ENCODE measurements around the gene DSCAM. TPM values are rescaled to one million over a fixed set of nuclear protein-coding genes. Genes with fewer than 3 reads are reported as not detected.

The DSCAM gene
- total RNA-seq, 2 donors from 2014 or later = 18.5 to 25.5 TPM

DNA sequence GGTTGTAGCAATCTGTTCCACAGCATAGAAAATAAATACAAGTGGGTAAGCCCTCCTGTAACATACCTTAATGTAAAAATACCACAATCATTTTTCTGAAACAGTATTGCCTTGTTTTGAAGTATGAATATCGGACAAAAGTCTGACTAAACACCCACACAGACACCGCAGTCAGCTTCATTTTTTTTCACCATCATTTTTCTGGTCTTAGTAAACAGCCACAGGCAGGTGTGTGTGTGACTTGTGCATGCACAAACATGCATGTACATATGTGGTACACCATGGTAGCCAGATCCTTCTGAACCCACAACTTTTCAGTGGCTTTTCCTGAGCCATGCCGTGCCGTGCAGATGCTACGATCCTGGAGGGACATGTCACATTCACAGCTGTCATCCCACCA lies 718.1 kb downstream of the DSCAM start:
- no peak for DNase-seq
- Histone ChIP-seq H3K4me1 (ENCODE audit: control insufficient read depth, insufficient read depth, low read length) (no peaks in the 10 kb centered on the region), H3K9me3 (ENCODE audit: control insufficient read depth, low read length) (no peaks in the 10 kb centered on the region), H3K27me3 (ENCODE audit: control insufficient read depth, insufficient read depth, low read length, poor library complexity, severe bottlenecking) (no peaks in the 10 kb centered on the region), H3K4me3 (ENCODE audit: low read length) (no peak overlapping the region), H3K27ac (ENCODE audit: low read depth, low read length) (no peak overlapping the region), H3K36me3 (ENCODE audit: control insufficient read depth, insufficient read depth, low read length) (peaks cover 77% of the 10 kb centered on the region), H3K9ac (ENCODE audit: extremely low read depth, low read length, poor library complexity, severe bottlenecking) (no peak overlapping the region)
- Mint-ChIP-seq H3K4me1 (no peaks in the 10 kb centered on the region), H3K27me3 (ENCODE audit: insufficient read depth) (no peaks in the 10 kb centered on the region), H3K9me3 (peaks cover 4% of the 10 kb centered on the region), H3K4me3 (no peak overlapping the region), H3K36me3 (ENCODE audit: low read depth) (peaks cover 90% of the 10 kb centered on the region), H3K27ac (no peak overlapping the region)
- WGBS, 2 experiments (ENCODE audit: insufficient coverage in 1 of 2, insufficient read length in 1 of 2) = 83 to 97% methylated on average over 1 to 5 of the region's 5 CpGs
- TF ChIP-seq, protein P1, sequence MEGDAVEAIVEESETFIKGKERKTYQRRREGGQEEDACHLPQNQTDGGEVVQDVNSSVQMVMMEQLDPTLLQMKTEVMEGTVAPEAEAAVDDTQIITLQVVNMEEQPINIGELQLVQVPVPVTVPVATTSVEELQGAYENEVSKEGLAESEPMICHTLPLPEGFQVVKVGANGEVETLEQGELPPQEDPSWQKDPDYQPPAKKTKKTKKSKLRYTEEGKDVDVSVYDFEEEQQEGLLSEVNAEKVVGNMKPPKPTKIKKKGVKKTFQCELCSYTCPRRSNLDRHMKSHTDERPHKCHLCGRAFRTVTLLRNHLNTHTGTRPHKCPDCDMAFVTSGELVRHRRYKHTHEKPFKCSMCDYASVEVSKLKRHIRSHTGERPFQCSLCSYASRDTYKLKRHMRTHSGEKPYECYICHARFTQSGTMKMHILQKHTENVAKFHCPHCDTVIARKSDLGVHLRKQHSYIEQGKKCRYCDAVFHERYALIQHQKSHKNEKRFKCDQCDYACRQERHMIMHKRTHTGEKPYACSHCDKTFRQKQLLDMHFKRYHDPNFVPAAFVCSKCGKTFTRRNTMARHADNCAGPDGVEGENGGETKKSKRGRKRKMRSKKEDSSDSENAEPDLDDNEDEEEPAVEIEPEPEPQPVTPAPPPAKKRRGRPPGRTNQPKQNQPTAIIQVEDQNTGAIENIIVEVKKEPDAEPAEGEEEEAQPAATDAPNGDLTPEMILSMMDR (conservative IDR thresholded peaks at IDR 0.05) = no peak

GRCh38 chr21:40120940-40121575 lies 725.9 kb downstream of the DSCAM start:
- no peak for DNase-seq
- Histone ChIP-seq H3K4me1 (ENCODE audit: control insufficient read depth, insufficient read depth, low read length) (no peaks in the 10 kb centered on the region), H3K27ac (ENCODE audit: low read depth, low read length) (no peak overlapping the region), H3K27me3 (ENCODE audit: control insufficient read depth, insufficient read depth, low read length, poor library complexity, severe bottlenecking) (no peaks in the 10 kb centered on the region), H3K9ac (ENCODE audit: extremely low read depth, low read length, poor library complexity, severe bottlenecking) (no peak overlapping the region), H3K9me3 (ENCODE audit: control insufficient read depth, low read length) (peaks cover 5% of the 10 kb centered on the region), H3K36me3 (ENCODE audit: control insufficient read depth, insufficient read depth, low read length) (peaks cover 49% of the 10 kb centered on the region), H3K4me3 (ENCODE audit: low read length) (no peak overlapping the region)
- TF ChIP-seq, protein P1 (conservative IDR thresholded peaks at IDR 0.05) = peak; percentile 90
- Mint-ChIP-seq H3K4me3 (no peak overlapping the region), H3K36me3 (ENCODE audit: low read depth) (peaks cover 67% of the 10 kb centered on the region), H3K27me3 (ENCODE audit: insufficient read depth) (no peaks in the 10 kb centered on the region), H3K4me1 (no peaks in the 10 kb centered on the region), H3K9me3 (peaks cover 13% of the 10 kb centered on the region), H3K27ac (no peak overlapping the region)
- 0 to 50% methylated on average over 1 to 4 of the region's 4 CpGs for WGBS, 2 experiments (ENCODE audit: insufficient coverage in 1 of 2, insufficient read length in 1 of 2)

DNA sequence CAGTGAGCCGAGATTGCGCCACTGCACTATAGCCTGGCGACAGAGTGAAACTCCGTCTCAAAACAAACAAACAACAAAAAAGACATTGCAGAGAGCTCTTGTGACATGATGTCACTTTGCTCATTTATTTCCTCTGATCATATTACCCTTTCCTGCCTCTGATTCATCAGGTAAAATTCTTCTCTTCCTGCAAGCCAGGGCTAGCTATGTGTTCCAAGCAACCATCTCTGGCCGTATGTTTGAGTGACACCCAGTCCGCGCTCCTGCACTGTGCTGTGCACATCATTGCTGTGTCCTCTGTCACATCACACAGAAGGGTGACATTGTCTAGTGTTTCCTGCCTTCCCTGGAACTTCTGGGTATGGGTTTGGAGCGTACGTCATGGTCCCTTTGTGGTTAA lies 728.4 kb downstream of the DSCAM start:
- no peaks in the 10 kb centered on the region for H3K27me3 Mint-ChIP-seq (ENCODE audit: insufficient read depth)
- Histone ChIP-seq H3K4me1 (ENCODE audit: control insufficient read depth, insufficient read depth, low read length) (no peaks in the 10 kb centered on the region), H3K4me3 (ENCODE audit: low read length) (no peak overlapping the region), H3K27me3 (ENCODE audit: control insufficient read depth, insufficient read depth, low read length, poor library complexity, severe bottlenecking) (no peaks in the 10 kb centered on the region), H3K27ac (ENCODE audit: low read depth, low read length) (no peak overlapping the region), H3K9me3 (ENCODE audit: control insufficient read depth, low read length) (peaks cover 15% of the 10 kb centered on the region), H3K9ac (ENCODE audit: extremely low read depth, low read length, poor library complexity, severe bottlenecking) (no peak overlapping the region), H3K36me3 (ENCODE audit: control insufficient read depth, insufficient read depth, low read length) (peaks cover 43% of the 10 kb centered on the region)
- peaks cover 20% of the 10 kb centered on the region for H3K9me3 Mint-ChIP-seq
- 92 to 98% methylated on average over 8 to 9 of the region's 9 CpGs for WGBS, 2 experiments (ENCODE audit: insufficient coverage in 1 of 2, insufficient read length in 1 of 2)
- H3K27ac Mint-ChIP-seq = no peak overlapping the region
- no peak overlapping the region for H3K4me3 Mint-ChIP-seq
- no peaks in the 10 kb centered on the region for H3K4me1 Mint-ChIP-seq
- no peak for DNase-seq
- peaks cover 57% of the 10 kb centered on the region for H3K36me3 Mint-ChIP-seq (ENCODE audit: low read depth)
- TF ChIP-seq, protein P1 (conservative IDR thresholded peaks at IDR 0.05) = no peak

Measured in endodermal cell (in vitro differentiated cells).